Smooth muscle cell (in vitro differentiated cells): ENCODE results near the gene CKLF. TPM values are rescaled to one million over a fixed set of nuclear protein-coding genes. Genes with fewer than 3 reads are reported as not detected.
A peak's percentile ranks its signal among the peaks of the same experiment; 100 is the strongest.

Source experiments
- DNase-seq: peaks from one replicate; lab custom pipeline; 2025; ENCODE audit not compliant: unreplicated experiment; lab: John Stamatoyannopoulos, UW
- H2AFZ ChIP-seq: fragments of 200-600 bp; sonication (generic); 2 replicates; pipeline ENCODE4 v1.6.0; 2016; ENCODE audit warnings: antibody characterized with exemption, low read depth, mild to moderate bottlenecking
- H3F3A ChIP-seq: fragments of 200-600 bp; sonication (generic); 2 replicates; pipeline ENCODE4 v1.6.0; 2017; ENCODE audit warnings: antibody characterized with exemption, low read depth
- H3K27ac ChIP-seq: fragments of 200-600 bp; sonication (generic); 2 replicates; pipeline ENCODE4 v1.5.1; 2016; ENCODE audit warnings: low read depth, mild to moderate bottlenecking
- H3K27me3 ChIP-seq: fragments of 200-600 bp; sonication (generic); 2 replicates; pipeline ENCODE4 v1.6.1; 2016; ENCODE audit warnings: low read depth, mild to moderate bottlenecking
- H3K36me3 ChIP-seq: fragments of 200-600 bp; sonication (generic); 2 replicates; pipeline ENCODE4 v1.5.1; 2016; ENCODE audit warnings: low read depth
- H3K4me1 ChIP-seq: fragments of 200-600 bp; sonication (generic); 2 replicates; pipeline ENCODE4 v1.5.1; 2016; ENCODE audit warnings: low read depth
- H3K4me2 ChIP-seq: fragments of 200-600 bp; sonication (generic); 2 replicates; pipeline ENCODE4 v1.6.0; 2016; ENCODE audit warnings: mild to moderate bottlenecking
- H3K4me3 ChIP-seq: fragments of 200-600 bp; sonication (generic); 2 replicates; pipeline ENCODE4 v1.5.1; 2016; ENCODE audit warnings: mild to moderate bottlenecking
- H3K79me2 ChIP-seq: fragments of 200-600 bp; sonication (generic); 2 replicates; pipeline ENCODE4 v1.6.0; 2016; ENCODE audit warnings: low read depth, mild to moderate bottlenecking
- H3K9ac ChIP-seq: fragments of 200-600 bp; sonication (generic); 2 replicates; pipeline ENCODE4 v1.6.0; 2016; ENCODE audit warnings: low read depth
- H3K9me3 ChIP-seq: fragments of 200-600 bp; sonication (generic); replicated peaks from 2 replicates; pipeline ENCODE4 v1.5.1; 2016; ENCODE audit warnings: low read depth
- H4K20me1 ChIP-seq: fragments of 200-600 bp; sonication (generic); 2 replicates; pipeline ENCODE4 v1.6.0; 2016; ENCODE audit warnings: low read depth
- WGBS: methylation state at CpG from one replicate; pipeline ENCODE4 v1.1.7; 2016; ENCODE audit warnings: low lambda C conversion rate; 5-methylcytosine and 5-hydroxymethylcytosine counted together
- polyA plus RNA-seq: library from polyadenylated mRNA; unstranded; fragments of >200 nt; fragmentation: Nextera tagmentation; extraction: Ambion mirVana; gene quantifications from 2 replicates; pipeline ENCODE4 v1.2.1, GENCODE V29; 2016
- total RNA-seq: library from RNA; depleted of rRNA; stranded (reverse); fragments of >200 nt; gene quantifications from 2 replicates; pipeline ENCODE4 v1.2.3, GENCODE V29; 2014
- TF ChIP-seq, protein P1 (sequence below): fragments of 200-600 bp; sonication (generic); IDR thresholded peaks from 2 replicates; pipeline ENCODE4 v1.5.1; 2017; ENCODE audit warnings: borderline replicate concordance, mild to moderate bottlenecking, antibody characterized with exemption; ENCODE audit not compliant: insufficient read depth, poor library complexity, severe bottlenecking

Gene CKLF
- total and polyA plus RNA-seq, 2 experiments from 2014 or later = 61.5 to 78.1 TPM

GRCh38 chr16:66604376-66605176, 52.2 kb downstream of the CKLF start, which contains the start of gene CMTM3:
Gene CMTM3, plus strand, starts transcription at chr16:66604704. Its CDS starts 102 bp downstream, at chr16:66604806.
- TF ChIP-seq, protein P1, sequence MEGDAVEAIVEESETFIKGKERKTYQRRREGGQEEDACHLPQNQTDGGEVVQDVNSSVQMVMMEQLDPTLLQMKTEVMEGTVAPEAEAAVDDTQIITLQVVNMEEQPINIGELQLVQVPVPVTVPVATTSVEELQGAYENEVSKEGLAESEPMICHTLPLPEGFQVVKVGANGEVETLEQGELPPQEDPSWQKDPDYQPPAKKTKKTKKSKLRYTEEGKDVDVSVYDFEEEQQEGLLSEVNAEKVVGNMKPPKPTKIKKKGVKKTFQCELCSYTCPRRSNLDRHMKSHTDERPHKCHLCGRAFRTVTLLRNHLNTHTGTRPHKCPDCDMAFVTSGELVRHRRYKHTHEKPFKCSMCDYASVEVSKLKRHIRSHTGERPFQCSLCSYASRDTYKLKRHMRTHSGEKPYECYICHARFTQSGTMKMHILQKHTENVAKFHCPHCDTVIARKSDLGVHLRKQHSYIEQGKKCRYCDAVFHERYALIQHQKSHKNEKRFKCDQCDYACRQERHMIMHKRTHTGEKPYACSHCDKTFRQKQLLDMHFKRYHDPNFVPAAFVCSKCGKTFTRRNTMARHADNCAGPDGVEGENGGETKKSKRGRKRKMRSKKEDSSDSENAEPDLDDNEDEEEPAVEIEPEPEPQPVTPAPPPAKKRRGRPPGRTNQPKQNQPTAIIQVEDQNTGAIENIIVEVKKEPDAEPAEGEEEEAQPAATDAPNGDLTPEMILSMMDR = peak; percentile 74
- DNase-seq = peak; percentile 75
- under 1% methylated on average over 30 of the region's 96 CpGs for WGBS
- Histone ChIP-seq H2AFZ (peak within 1 kb of the TSS; percentile 79), H3K27ac (peak within 1 kb of the TSS; percentile 67), H3K9ac (peak within 1 kb of the TSS; percentile 92), H3K27me3 (no peaks in the 10 kb centered on the region), H3K9me3 (no peaks in the 10 kb centered on the region), H3K4me1 (peaks cover 8% of the 10 kb centered on the region), H3K36me3 (no peaks in the 10 kb centered on the region), H3K4me3 (peak within 1 kb of the TSS; percentile 97), H3K79me2 (peaks cover 15% of the 10 kb centered on the region), H3K4me2 (peak within 1 kb of the TSS; percentile 90), H4K20me1 (peaks cover 40% of the 10 kb centered on the region), H3F3A (no peaks in the 10 kb centered on the region)

GRCh38 chr16:66605177-66605978, 53.0 kb downstream of the CKLF start:
- DNase-seq = peak; percentile 62
- peak overlapping the region; percentile 97 for H3K4me3 ChIP-seq
- H3K79me2 ChIP-seq = peaks cover 15% of the 10 kb centered on the region
- H3K27ac ChIP-seq = peak overlapping the region; percentile 67
- H3K4me2 ChIP-seq = peak overlapping the region; percentile 90
- no peaks in the 10 kb centered on the region for H3K27me3 ChIP-seq
- peaks cover 48% of the 10 kb centered on the region for H4K20me1 ChIP-seq
- H3F3A ChIP-seq = no peaks in the 10 kb centered on the region
- no peaks in the 10 kb centered on the region for H3K36me3 ChIP-seq
- peak overlapping the region; percentile 79 for H2AFZ ChIP-seq
- WGBS = 8% methylated on average over 21 of the region's 61 CpGs
- H3K9me3 ChIP-seq = no peaks in the 10 kb centered on the region
- peaks cover 8% of the 10 kb centered on the region for H3K4me1 ChIP-seq
- H3K9ac ChIP-seq = peak overlapping the region; percentile 92
- TF ChIP-seq, protein P1 = no peak

DNA sequence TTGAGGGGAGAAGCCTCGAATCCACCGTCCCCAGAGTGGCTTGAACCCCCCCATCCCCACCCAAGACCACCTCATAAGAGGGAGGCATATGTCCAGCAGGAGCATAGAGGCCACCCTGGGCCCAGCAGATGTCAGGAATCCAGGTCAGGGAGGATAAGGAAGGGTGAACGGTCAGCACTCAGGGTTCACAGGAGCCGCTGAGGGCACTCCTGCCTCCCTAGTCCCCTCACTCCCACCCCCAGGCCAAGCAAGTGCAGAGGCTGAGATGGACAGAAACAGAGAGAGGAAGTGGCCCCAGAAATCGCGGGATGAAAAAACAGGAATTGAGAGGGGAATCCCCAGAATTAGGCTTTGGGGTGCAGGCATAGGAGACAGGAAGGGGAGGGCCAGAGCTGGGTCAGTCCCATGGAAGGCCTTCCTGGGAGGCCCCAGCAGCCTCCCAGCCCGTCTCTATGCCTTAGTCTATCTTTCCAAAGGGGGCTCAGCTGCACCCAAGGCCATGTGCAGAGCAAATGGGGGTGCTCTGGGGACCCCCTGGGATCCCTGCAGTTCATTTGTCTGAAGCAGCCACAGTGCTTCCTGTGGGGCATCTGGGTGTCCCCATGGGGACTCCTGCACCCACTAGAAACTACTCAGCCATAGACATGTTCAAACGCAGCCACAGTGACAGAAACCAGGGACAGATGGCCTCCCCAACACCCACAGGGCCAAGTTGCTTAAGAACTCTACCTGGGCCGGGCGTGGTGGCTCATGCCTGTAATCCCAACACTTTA, 53.8 kb downstream of the CKLF start:
- H3K9ac ChIP-seq = peak overlapping the region; percentile 92
- no peaks in the 10 kb centered on the region for H3K36me3 ChIP-seq
- H2AFZ ChIP-seq = no peak overlapping the region
- WGBS = 70% methylated on average over 10 of the region's 10 CpGs
- H3K4me2 ChIP-seq = peak overlapping the region; percentile 90
- no peaks in the 10 kb centered on the region for H3K27me3 ChIP-seq
- H3F3A ChIP-seq = no peaks in the 10 kb centered on the region
- peak overlapping the region; percentile 67 for H3K27ac ChIP-seq
- TF ChIP-seq, protein P1 = no peak
- peak overlapping the region; percentile 97 for H3K4me3 ChIP-seq
- H3K9me3 ChIP-seq = no peaks in the 10 kb centered on the region
- DNase-seq = no peak
- peaks cover 8% of the 10 kb centered on the region for H3K4me1 ChIP-seq
- H3K79me2 ChIP-seq = peaks cover 15% of the 10 kb centered on the region
- H4K20me1 ChIP-seq = peaks cover 56% of the 10 kb centered on the region
